ENCODE results near the gene MEP1B.
"Not testable (repeated sequence)": the region's sequence is repeated elsewhere in the genome, so short reads cannot be mapped to it uniquely, and the experiment has no call there.

Gene MEP1B

GRCh38 chr18:32209685-32210445 lies 20.0 kb downstream of the MEP1B start:
- no peak for DNase-seq

GRCh38 chr18:32213693-32214092 lies 23.9 kb downstream of the MEP1B start:
- no peak for DNase-seq

- DNase-seq = no peak
Observed at GRCh38 chr18:32216390-32216789, 26.6 kb downstream of the MEP1B start.

- no peak for DNase-seq
Observed at GRCh38 chr18:32219431-32220018, 29.7 kb downstream of the MEP1B start.

- not testable (repeated sequence) for DNase-seq
Observed at GRCh38 chr18:32233348-32233747, 43.5 kb downstream of the MEP1B start.

GRCh38 chr18:32237049-32237448 lies 47.2 kb downstream of the MEP1B start:
- no peak for DNase-seq

GRCh38 chr18:32238635-32239268 lies 48.9 kb downstream of the MEP1B start:
- DNase-seq = no peak

- no peak for DNase-seq
Observed at GRCh38 chr18:32242395-32242794, 52.6 kb downstream of the MEP1B start.

GRCh38 chr18:32243358-32243757 lies 53.5 kb downstream of the MEP1B start:
- DNase-seq = no peak

GRCh38 chr18:32244881-32245280 lies 55.0 kb downstream of the MEP1B start:
- no peak for DNase-seq

- DNase-seq = no peak
Observed at GRCh38 chr18:32249147-32249929, 59.5 kb downstream of the MEP1B start.

GRCh38 chr18:32251466-32251865 lies 61.6 kb downstream of the MEP1B start:
- DNase-seq = no peak

GRCh38 chr18:32252141-32252860 lies 62.5 kb downstream of the MEP1B start:
- no peak for DNase-seq

- no peak for DNase-seq
Observed at GRCh38 chr18:32255570-32255969, 65.7 kb downstream of the MEP1B start.

GRCh38 chr18:32257084-32257785 lies 67.4 kb downstream of the MEP1B start:
- peak in 1 of 2 donors; percentile 44 for DNase-seq

- DNase-seq = no peak
Observed at GRCh38 chr18:32258148-32258547, 68.3 kb downstream of the MEP1B start.

- no peak for DNase-seq
Observed at GRCh38 chr18:32258558-32259204, 68.8 kb downstream of the MEP1B start.

- DNase-seq = no peak
Observed at GRCh38 chr18:32259553-32259952, 69.7 kb downstream of the MEP1B start.

GRCh38 chr18:32261003-32261402 lies 71.2 kb downstream of the MEP1B start:
- no peak for DNase-seq

GRCh38 chr18:32262092-32262491 lies 72.3 kb downstream of the MEP1B start:
- DNase-seq = no peak

GRCh38 chr18:32264401-32264800 lies 74.6 kb downstream of the MEP1B start:
- DNase-seq = no peak

GRCh38 chr18:32267463-32267862 lies 77.6 kb downstream of the MEP1B start:
- no peak for DNase-seq
